Hepatocyte (in vitro differentiated cells): ENCODE data around the gene HSD17B2.

Source experiments
- EZH2 ChIP-seq: fragments of 200-600 bp; sonication (generic); IDR thresholded peaks from 2 replicates; pipeline ENCODE4 v1.6.1; 2016; ENCODE audit warnings: antibody characterized with exemption, mild to moderate bottlenecking, borderline replicate concordance
- EZH2phosphoT487 ChIP-seq: fragments of 200-600 bp; sonication (generic); IDR thresholded peaks from one replicate; pipeline ENCODE4 v1.6.1; 2018; ENCODE audit warnings: antibody characterized with exemption, mild to moderate bottlenecking, low read depth, moderate library complexity; ENCODE audit not compliant: unreplicated experiment, severe bottlenecking
- TF ChIP-seq, protein P1 (sequence below): fragments of 200-600 bp; sonication (generic); IDR thresholded peaks from 2 replicates; pipeline ENCODE4 v1.5.1; 2016; ENCODE audit warnings: antibody characterized with exemption, mild to moderate bottlenecking; ENCODE audit not compliant: poor library complexity

DNA sequence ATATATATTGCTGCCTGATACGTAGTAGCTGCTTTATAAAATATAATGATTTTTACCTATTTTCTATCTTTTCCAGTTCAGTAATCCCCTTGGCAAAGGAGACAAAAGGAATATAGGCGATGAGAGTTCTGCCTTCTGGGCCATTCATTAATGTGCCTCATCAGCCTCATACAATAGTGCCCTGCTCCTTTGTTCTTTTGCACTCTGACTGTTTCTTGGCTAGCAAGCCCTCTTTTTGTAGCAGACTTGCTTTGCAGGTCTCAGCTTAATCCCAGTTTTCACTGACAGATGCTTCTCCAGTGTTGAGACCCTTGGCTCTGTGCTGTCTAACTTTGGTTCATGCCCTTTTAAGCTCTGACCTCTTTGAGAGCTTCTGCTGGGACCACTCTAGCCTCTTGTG is 10.4 kb downstream of the HSD17B2 start:
- TF ChIP-seq, protein P1, sequence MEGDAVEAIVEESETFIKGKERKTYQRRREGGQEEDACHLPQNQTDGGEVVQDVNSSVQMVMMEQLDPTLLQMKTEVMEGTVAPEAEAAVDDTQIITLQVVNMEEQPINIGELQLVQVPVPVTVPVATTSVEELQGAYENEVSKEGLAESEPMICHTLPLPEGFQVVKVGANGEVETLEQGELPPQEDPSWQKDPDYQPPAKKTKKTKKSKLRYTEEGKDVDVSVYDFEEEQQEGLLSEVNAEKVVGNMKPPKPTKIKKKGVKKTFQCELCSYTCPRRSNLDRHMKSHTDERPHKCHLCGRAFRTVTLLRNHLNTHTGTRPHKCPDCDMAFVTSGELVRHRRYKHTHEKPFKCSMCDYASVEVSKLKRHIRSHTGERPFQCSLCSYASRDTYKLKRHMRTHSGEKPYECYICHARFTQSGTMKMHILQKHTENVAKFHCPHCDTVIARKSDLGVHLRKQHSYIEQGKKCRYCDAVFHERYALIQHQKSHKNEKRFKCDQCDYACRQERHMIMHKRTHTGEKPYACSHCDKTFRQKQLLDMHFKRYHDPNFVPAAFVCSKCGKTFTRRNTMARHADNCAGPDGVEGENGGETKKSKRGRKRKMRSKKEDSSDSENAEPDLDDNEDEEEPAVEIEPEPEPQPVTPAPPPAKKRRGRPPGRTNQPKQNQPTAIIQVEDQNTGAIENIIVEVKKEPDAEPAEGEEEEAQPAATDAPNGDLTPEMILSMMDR, result no peak
- TF ChIP-seq EZH2, result no peak
- no peak for TF ChIP-seq EZH2phosphoT487
